HG02610 (cell line): ENCODE results near the gene SUPT20HL1.

ENCODE experiments used
- ATAC-seq: cut with Tn5 transposase; IDR thresholded peaks from one replicate; pipeline ENCODE4 v1.9.1; 2021; ENCODE audit warnings: mild to moderate bottlenecking, moderate library complexity; ENCODE audit not compliant: unreplicated experiment

SUPT20HL1 gene

DNA sequence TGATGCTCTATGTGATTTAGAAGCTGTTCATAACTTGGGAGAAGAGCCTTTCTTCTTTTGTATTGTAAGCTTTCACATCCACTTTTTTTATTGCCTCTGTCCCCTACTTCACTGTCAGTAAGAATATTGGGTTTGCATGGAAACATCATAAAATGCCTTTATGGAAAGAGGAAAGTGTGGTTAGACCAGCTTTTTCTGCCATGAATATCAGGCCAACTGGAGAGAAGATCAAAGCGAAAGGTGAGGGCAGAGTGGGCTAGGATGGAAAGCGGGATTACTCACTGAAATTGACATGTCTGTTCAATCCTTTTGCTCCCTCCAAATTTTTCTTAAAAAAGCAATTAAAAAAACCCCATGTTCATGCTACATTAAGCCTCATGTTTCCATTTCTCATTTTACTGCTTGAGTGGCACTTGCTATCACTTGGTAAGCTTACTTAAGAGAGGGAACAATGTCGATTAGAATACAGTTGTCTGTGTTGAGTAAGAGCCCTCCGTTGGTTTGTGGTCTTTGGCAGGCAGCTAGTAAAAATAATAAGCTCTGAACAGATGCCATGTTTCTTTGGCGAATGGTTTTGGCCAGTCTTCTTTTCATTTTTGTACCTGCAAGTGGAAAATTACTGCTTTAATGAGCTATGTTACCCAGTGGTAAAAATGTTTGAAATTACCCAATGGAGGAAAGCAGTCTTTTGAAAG, 35.9 kb downstream of the SUPT20HL1 start:
- no peak for ATAC-seq

DNA sequence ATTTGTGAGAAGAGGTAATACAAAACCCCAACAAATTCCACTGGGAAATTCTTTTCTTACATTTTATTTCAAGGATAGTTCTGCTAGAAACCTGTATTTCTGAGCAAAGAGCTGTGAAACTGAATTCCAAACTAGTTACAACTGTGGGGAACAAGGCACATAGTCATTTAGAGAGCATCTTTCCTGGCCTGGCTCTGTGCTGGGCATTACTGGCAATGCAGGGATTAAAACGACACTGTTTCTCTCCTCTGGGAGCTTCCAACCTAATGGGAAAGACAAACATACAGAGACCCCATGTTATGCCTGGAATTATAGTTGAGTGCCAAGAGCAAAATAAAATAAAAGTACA, 36.5 kb downstream of the SUPT20HL1 start:
- no peak for ATAC-seq

DNA sequence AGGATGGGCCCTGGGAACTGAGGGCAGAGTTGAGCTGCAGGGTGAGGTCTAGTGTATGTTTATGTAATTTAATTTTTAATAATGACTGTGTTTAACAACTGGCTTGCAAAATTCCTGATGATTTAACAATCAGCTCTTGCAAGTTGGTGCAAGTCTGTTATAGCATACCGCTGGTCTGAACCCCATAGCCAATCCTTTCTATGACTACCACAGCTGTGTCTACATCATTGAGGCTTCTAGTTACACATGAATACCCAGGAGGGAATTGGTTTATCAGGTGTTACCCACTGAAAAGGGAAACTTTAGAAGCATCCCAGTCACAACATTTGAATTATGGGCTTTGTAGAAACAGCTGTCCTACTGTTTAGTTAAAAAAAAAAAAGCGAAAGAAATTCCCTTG, 38.3 kb downstream of the SUPT20HL1 start:
- ATAC-seq = no peak

DNA sequence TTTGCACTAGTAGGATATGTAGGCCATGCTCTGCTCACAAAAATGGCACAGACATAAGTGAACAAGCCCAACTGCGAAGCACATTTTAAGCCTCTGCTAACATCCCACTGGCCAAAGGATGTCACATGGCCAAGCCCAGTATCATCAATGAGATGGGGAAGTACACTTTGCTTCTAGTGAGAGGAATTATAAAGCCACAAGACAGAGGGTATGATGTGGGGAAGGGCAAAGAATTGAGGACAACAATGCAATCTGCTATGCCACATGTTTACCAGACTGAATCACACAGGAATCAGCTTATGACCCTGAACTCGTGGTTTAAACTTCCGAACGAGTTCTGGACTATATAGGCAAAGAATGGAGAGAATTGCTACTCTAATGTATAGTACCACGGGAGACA, 39.1 kb downstream of the SUPT20HL1 start:
- ATAC-seq = no peak

- ATAC-seq = no peak
Measured at GRCh38 chrX:24405959-24406358, 45.5 kb downstream of the SUPT20HL1 start.
